Left lobe of liver (tissue), 2 donors: Measurements from ENCODE around the gene MYOF. TPM values are rescaled to one million over a fixed set of nuclear protein-coding genes. Genes with fewer than 3 reads are reported as not detected.
A peak's percentile ranks its signal among the peaks of the same experiment; 100 is the strongest.
"Not testable (repeated sequence)": the region's sequence is repeated elsewhere in the genome, so short reads cannot be mapped to it uniquely, and the experiment has no call there.

Experiments
- ATAC-seq: fragments of 200-7000 bp; cut with Tn5 transposase; one replicate; pipeline ENCODE4 v1.9.1; 2020; ENCODE audit warnings: mild to moderate bottlenecking, moderate library complexity
- DNase-seq: peaks from one replicate; pipeline ENCODE4 v3.0.0-alpha.2; 2020; ENCODE audit warnings: low spot score
- total RNA-seq: library from RNA; stranded (reverse); gene quantifications from one replicate; pipeline ENCODE4 v1.2.1, GENCODE V29; 2021
- donor health status: DM: no; HTN: no; CAD: no; lungs with moderate emphysema.
- donor health status: DM: no; HTN: yes; CAD: no.

The MYOF gene
- total RNA-seq, 1 donor from 2014 or later = 3.2 TPM

- not testable (repeated sequence) for ATAC-seq, DNase-seq
Measured at GRCh38 chr10:93358398-93358797, 123.7 kb downstream of the MYOF start.

GRCh38 chr10:93357680-93358079 is 124.5 kb downstream of the MYOF start:
- peak; percentile 93 for ATAC-seq
- DNase-seq = no peak

GRCh38 chr10:93356516-93356915 is 125.6 kb downstream of the MYOF start:
- ATAC-seq (no peak), DNase-seq (no peak)

GRCh38 chr10:93352638-93353383 is 129.3 kb downstream of the MYOF start:
- ATAC-seq (peak; percentile 70), DNase-seq (no peak)

- no peak for ATAC-seq
Measured at GRCh38 chr10:93346694-93347093, 135.4 kb downstream of the MYOF start.

GRCh38 chr10:93346108-93346507 is 136.0 kb downstream of the MYOF start:
- no peak for DNase-seq
- ATAC-seq = no peak

More at GRCh38 chr10:93346694-93347093, 135.4 kb downstream of the MYOF start:
- no peak for DNase-seq

- no peak for ATAC-seq
- DNase-seq = no peak
Measured at GRCh38 chr10:93344691-93345090, 137.4 kb downstream of the MYOF start.

- no peak for DNase-seq
- ATAC-seq = no peak
Measured at GRCh38 chr10:93342921-93343320, 139.2 kb downstream of the MYOF start.

GRCh38 chr10:93342366-93342765 is 139.8 kb downstream of the MYOF start:
- ATAC-seq (no peak), DNase-seq (no peak)

GRCh38 chr10:93337309-93337721 is 144.8 kb downstream of the MYOF start:
- ATAC-seq (peak; percentile 91), DNase-seq (no peak)

- DNase-seq (no peak), ATAC-seq (no peak)
Measured at GRCh38 chr10:93336678-93337077, 145.5 kb downstream of the MYOF start.

- ATAC-seq = no peak
- DNase-seq = no peak
Measured at GRCh38 chr10:93336110-93336509, 146.0 kb downstream of the MYOF start.

GRCh38 chr10:93334901-93335327 is 147.2 kb downstream of the MYOF start:
- ATAC-seq (no peak), DNase-seq (no peak)

- DNase-seq (no peak), ATAC-seq (no peak)
Measured at GRCh38 chr10:93334181-93334580, 148.0 kb downstream of the MYOF start.

- DNase-seq (no peak), ATAC-seq (no peak)
Measured at GRCh38 chr10:93333278-93333978, 148.7 kb downstream of the MYOF start.

GRCh38 chr10:93330824-93331223 is 151.3 kb downstream of the MYOF start:
- DNase-seq (no peak), ATAC-seq (no peak)

GRCh38 chr10:93319896-93320295 is 162.2 kb downstream of the MYOF start:
- DNase-seq (no peak), ATAC-seq (no peak)

- DNase-seq (no peak), ATAC-seq (no peak)
Measured at GRCh38 chr10:93319096-93319495, 163.0 kb downstream of the MYOF start.

- DNase-seq (no peak), ATAC-seq (no peak)
Measured at GRCh38 chr10:93315246-93315645, 166.9 kb downstream of the MYOF start.

GRCh38 chr10:93314656-93315055 is 167.5 kb downstream of the MYOF start:
- ATAC-seq, DNase-seq: not testable (repeated sequence)

GRCh38 chr10:93313798-93314197 is 168.3 kb downstream of the MYOF start:
- DNase-seq (no peak), ATAC-seq (no peak)

GRCh38 chr10:93309062-93309461 is 173.1 kb downstream of the MYOF start:
- ATAC-seq = no peak
- DNase-seq = no peak
